Measurements from ENCODE around the gene DOK7. TPM values are rescaled to one million over a fixed set of nuclear protein-coding genes. Genes with fewer than 3 reads are reported as not detected.
A peak's percentile ranks its signal among the peaks of the same experiment; 100 is the strongest.

DOK7 gene
- total RNA-seq, 1 experiment from 2014 or later: 17.6 TPM

- DNase-seq (ENCODE audit: low spot score): no peak
Observed at GRCh38 chr4:3520796-3521600, 57.9 kb downstream of the DOK7 start.

GRCh38 chr4:3521621-3522325 is 58.7 kb downstream of the DOK7 start:
- DNase-seq (ENCODE audit: low spot score): no peak

GRCh38 chr4:3522326-3522640 is 59.2 kb downstream of the DOK7 start:
- no peak for DNase-seq (ENCODE audit: low spot score)

- no peak for DNase-seq (ENCODE audit: low spot score)
Observed at GRCh38 chr4:3522651-3523050, 59.5 kb downstream of the DOK7 start.

GRCh38 chr4:3523146-3523627 is 60.1 kb downstream of the DOK7 start:
- no peak for DNase-seq (ENCODE audit: low spot score)

GRCh38 chr4:3523628-3524221 is 60.6 kb downstream of the DOK7 start:
- no peak for DNase-seq (ENCODE audit: low spot score)

- DNase-seq (ENCODE audit: low spot score): no peak
Observed at GRCh38 chr4:3524349-3524748, 61.2 kb downstream of the DOK7 start.

GRCh38 chr4:3524920-3525319 is 61.8 kb downstream of the DOK7 start:
- no peak for DNase-seq (ENCODE audit: low spot score)

- no peak for DNase-seq (ENCODE audit: low spot score)
Observed at GRCh38 chr4:3525532-3526430, 62.7 kb downstream of the DOK7 start.

GRCh38 chr4:3526456-3526855 is 63.4 kb downstream of the DOK7 start:
- no peak for DNase-seq (ENCODE audit: low spot score)

GRCh38 chr4:3527101-3527913 is 64.2 kb downstream of the DOK7 start:
- DNase-seq (ENCODE audit: low spot score): no peak

GRCh38 chr4:3527914-3528876 is 65.1 kb downstream of the DOK7 start:
- no peak for DNase-seq (ENCODE audit: low spot score)

GRCh38 chr4:3529363-3529762 is 66.3 kb downstream of the DOK7 start:
- no peak for DNase-seq (ENCODE audit: low spot score)

- DNase-seq (ENCODE audit: low spot score): no peak
Observed at GRCh38 chr4:3530051-3530450, 66.9 kb downstream of the DOK7 start.

- no peak for DNase-seq (ENCODE audit: low spot score)
Observed at GRCh38 chr4:3530663-3531254, 67.7 kb downstream of the DOK7 start.

GRCh38 chr4:3531318-3531878 is 68.3 kb downstream of the DOK7 start:
- DNase-seq (ENCODE audit: low spot score): peak; percentile 16

- DNase-seq (ENCODE audit: low spot score): peak; percentile 82
Observed at GRCh38 chr4:3531879-3532750, 69.0 kb downstream of the DOK7 start, which contains the start of gene LRPAP1. TSS of gene LRPAP1 (minus strand) at chr4:3532422. CDS start at chr4:3532412, 10 bp downstream.
